Measurements from ENCODE around the gene ARHGEF10L.

ARHGEF10L gene

GRCh38 chr1:17563494-17564281 lies 24.2 kb downstream of the ARHGEF10L start:
- DNase-seq, result no peak
- Histone ChIP-seq H3K4me3 (ENCODE audit: low read depth, low read length) (no peak overlapping the region), H3K4me1 (no peaks in the 10 kb centered on the region), H3K27me3 (no peaks in the 10 kb centered on the region), H3K9me3 (no peaks in the 10 kb centered on the region), H3K36me3 (no peaks in the 10 kb centered on the region)
- no peak for TF ChIP-seq CTCF (IDR thresholded peaks at IDR 0.05; ENCODE audit: low read depth, low read length)

- H3K4me1 ChIP-seq, result no peaks in the 10 kb centered on the region
- no peak overlapping the region for H3K4me3 ChIP-seq (ENCODE audit: low read depth, low read length)
- H3K36me3 ChIP-seq, result no peaks in the 10 kb centered on the region
- no peak for TF ChIP-seq CTCF (IDR thresholded peaks at IDR 0.05; ENCODE audit: low read depth, low read length)
- no peak for DNase-seq
- H3K9me3 ChIP-seq, result no peaks in the 10 kb centered on the region
- H3K27me3 ChIP-seq, result no peaks in the 10 kb centered on the region
Observed at GRCh38 chr1:17564458-17565393, 25.2 kb downstream of the ARHGEF10L start.

GRCh38 chr1:17565461-17566252 lies 26.2 kb downstream of the ARHGEF10L start:
- DNase-seq, result no peak
- TF ChIP-seq CTCF (IDR thresholded peaks at IDR 0.05; ENCODE audit: low read depth, low read length), result no peak
- no peaks in the 10 kb centered on the region for H3K36me3 ChIP-seq
- no peaks in the 10 kb centered on the region for H3K27me3 ChIP-seq
- H3K4me1 ChIP-seq, result no peaks in the 10 kb centered on the region
- H3K4me3 ChIP-seq (ENCODE audit: low read depth, low read length), result no peak overlapping the region
- H3K9me3 ChIP-seq, result no peaks in the 10 kb centered on the region

GRCh38 chr1:17566417-17566816 lies 26.9 kb downstream of the ARHGEF10L start:
- H3K4me3 ChIP-seq (ENCODE audit: low read depth, low read length), result no peak overlapping the region
- TF ChIP-seq CTCF (IDR thresholded peaks at IDR 0.05; ENCODE audit: low read depth, low read length), result no peak
- DNase-seq, result no peak
- no peaks in the 10 kb centered on the region for H3K36me3 ChIP-seq
- H3K27me3 ChIP-seq, result no peaks in the 10 kb centered on the region
- H3K4me1 ChIP-seq, result no peaks in the 10 kb centered on the region
- H3K9me3 ChIP-seq, result no peaks in the 10 kb centered on the region

- Histone ChIP-seq H3K4me1 (no peaks in the 10 kb centered on the region), H3K27me3 (no peaks in the 10 kb centered on the region), H3K4me3 (ENCODE audit: low read depth, low read length) (no peak overlapping the region), H3K36me3 (no peaks in the 10 kb centered on the region), H3K9me3 (no peaks in the 10 kb centered on the region)
- no peak for TF ChIP-seq CTCF (IDR thresholded peaks at IDR 0.05; ENCODE audit: low read depth, low read length)
- DNase-seq, result no peak
Observed at GRCh38 chr1:17566892-17567291, 27.4 kb downstream of the ARHGEF10L start.

Measured in BE2C (cell line).